Measurements from ENCODE around the gene BET1.

The BET1 gene

DNA sequence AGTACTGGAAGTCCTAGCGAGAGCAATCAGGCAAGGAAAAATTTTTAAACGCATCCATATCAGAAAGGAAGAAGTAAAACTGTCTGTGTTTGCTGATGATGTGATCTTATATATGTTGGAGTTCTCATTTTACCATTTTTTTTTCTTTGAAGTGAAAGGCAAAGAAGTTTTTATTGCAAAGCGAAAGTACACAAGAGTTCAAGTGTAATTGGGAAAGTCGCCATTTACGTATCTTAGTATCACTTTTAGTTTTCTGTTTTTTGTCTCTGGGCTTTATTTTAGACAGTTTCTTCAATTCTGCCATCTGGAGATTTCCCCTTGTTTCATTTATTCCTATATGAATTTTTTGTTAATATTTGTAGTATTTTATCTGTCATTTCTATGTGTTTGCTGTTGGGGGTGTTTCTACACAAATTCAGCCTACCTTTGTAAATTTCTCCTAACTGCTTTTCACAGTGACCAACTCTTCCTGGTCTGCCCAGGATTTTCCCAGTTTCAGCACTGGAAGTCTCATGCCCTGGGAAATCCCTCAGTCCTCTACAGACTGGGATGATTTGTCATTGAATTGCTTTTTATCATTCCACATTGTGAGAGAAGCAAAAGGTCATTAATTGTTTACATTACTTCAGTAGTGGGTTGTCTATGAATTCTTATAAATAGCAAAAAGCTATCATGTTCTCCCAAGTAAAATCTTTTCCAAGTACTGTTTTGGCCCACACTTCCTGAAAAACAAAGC is 23.2 kb downstream of the BET1 start:
- Histone ChIP-seq H3K36me3 (ENCODE audit: control insufficient read depth, insufficient read depth, low read length) (no peaks in the 10 kb centered on the region), H3K27me3 (replicated peaks; ENCODE audit: control insufficient read depth, insufficient read depth, low read length) (no peaks in the 10 kb centered on the region), H3K4me3 (replicated peaks; ENCODE audit: low read depth, low read length) (peak overlapping the region; percentile 29)
- DNase-seq (ENCODE audit: extremely low read depth, insufficient read length), result no peak
- TF ChIP-seq, protein P1, sequence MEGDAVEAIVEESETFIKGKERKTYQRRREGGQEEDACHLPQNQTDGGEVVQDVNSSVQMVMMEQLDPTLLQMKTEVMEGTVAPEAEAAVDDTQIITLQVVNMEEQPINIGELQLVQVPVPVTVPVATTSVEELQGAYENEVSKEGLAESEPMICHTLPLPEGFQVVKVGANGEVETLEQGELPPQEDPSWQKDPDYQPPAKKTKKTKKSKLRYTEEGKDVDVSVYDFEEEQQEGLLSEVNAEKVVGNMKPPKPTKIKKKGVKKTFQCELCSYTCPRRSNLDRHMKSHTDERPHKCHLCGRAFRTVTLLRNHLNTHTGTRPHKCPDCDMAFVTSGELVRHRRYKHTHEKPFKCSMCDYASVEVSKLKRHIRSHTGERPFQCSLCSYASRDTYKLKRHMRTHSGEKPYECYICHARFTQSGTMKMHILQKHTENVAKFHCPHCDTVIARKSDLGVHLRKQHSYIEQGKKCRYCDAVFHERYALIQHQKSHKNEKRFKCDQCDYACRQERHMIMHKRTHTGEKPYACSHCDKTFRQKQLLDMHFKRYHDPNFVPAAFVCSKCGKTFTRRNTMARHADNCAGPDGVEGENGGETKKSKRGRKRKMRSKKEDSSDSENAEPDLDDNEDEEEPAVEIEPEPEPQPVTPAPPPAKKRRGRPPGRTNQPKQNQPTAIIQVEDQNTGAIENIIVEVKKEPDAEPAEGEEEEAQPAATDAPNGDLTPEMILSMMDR (IDR thresholded peaks at IDR 0.05; ENCODE audit: insufficient read depth, low read length, poor library complexity, severe bottlenecking), result no peak

- Histone ChIP-seq H3K27me3 (replicated peaks; ENCODE audit: control insufficient read depth, insufficient read depth, low read length) (no peaks in the 10 kb centered on the region), H3K36me3 (ENCODE audit: control insufficient read depth, insufficient read depth, low read length) (no peaks in the 10 kb centered on the region), H3K4me3 (replicated peaks; ENCODE audit: low read depth, low read length) (no peak overlapping the region)
- no peak for DNase-seq (ENCODE audit: extremely low read depth, insufficient read length)
- TF ChIP-seq, protein P1 (IDR thresholded peaks at IDR 0.05; ENCODE audit: insufficient read depth, low read length, poor library complexity, severe bottlenecking), result no peak
These were observed 26.8 kb downstream of the BET1 start for GRCh38 chr7:93977211-93977950.

DNA sequence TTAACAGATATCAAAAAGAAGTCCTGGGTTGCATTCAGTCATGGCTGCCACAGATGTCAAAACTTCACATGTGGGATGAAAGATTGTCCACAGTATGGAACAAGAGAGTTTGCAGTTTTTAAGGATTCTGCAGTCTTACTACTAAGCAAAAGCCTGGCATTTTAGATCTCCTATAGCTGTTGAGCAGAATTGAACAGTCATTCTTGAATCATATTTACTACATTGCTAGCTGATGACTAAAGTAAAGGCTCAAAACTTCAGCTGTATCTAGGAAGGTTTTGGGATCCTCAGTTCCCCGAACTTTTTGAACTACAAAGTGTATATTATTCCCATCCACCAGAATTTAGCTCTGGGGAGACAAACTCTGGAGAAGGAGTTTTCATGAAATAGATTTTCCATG is 31.0 kb downstream of the BET1 start:
- no peaks in the 10 kb centered on the region for H3K27me3 ChIP-seq (replicated peaks; ENCODE audit: control insufficient read depth, insufficient read depth, low read length)
- no peak for DNase-seq (ENCODE audit: extremely low read depth, insufficient read length)
- TF ChIP-seq, protein P1 (IDR thresholded peaks at IDR 0.05; ENCODE audit: insufficient read depth, low read length, poor library complexity, severe bottlenecking), result no peak
- no peak overlapping the region for H3K4me3 ChIP-seq (replicated peaks; ENCODE audit: low read depth, low read length)
- H3K36me3 ChIP-seq (ENCODE audit: control insufficient read depth, insufficient read depth, low read length), result no peaks in the 10 kb centered on the region

DNA sequence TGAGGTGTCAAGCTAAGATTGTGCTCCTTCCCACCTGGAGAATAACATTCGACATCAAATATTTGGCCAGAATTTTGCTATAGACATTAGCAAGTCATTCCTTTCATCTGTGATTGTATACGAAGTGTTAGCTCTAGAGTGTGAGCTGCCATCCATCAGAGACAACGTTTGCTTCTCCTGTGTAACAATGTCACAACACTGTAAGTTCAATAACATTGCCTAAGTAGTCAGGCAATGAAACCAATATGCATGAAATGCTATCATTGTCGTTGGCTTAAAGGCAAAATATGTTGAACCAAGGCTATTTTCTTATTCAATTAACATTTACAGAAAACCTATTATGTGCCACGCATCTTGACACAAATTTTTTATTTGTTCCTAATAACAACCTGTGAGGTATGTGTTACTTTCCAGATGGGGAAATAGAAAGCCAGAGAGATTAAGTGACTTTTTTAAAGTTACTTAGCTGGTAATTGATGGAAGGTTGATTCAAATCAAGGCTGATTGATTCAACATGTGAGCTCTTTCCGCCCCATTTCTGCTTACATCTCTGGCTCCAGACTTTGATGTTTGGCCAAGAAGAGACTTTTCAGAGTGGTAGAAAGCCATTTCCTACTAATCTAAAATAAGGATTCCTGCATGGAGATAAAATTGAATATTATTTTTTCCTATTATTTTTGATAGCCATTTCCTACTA is 32.0 kb downstream of the BET1 start:
- Histone ChIP-seq H3K4me3 (replicated peaks; ENCODE audit: low read depth, low read length) (no peak overlapping the region), H3K36me3 (ENCODE audit: control insufficient read depth, insufficient read depth, low read length) (no peaks in the 10 kb centered on the region), H3K27me3 (replicated peaks; ENCODE audit: control insufficient read depth, insufficient read depth, low read length) (no peaks in the 10 kb centered on the region)
- TF ChIP-seq, protein P1 (IDR thresholded peaks at IDR 0.05; ENCODE audit: insufficient read depth, low read length, poor library complexity, severe bottlenecking), result no peak
- DNase-seq (ENCODE audit: extremely low read depth, insufficient read length), result no peak

GRCh38 chr7:93968911-93969620 is 35.1 kb downstream of the BET1 start:
- H3K4me3 ChIP-seq (replicated peaks; ENCODE audit: low read depth, low read length), result no peak overlapping the region
- DNase-seq (ENCODE audit: extremely low read depth, insufficient read length), result no peak
- no peaks in the 10 kb centered on the region for H3K36me3 ChIP-seq (ENCODE audit: control insufficient read depth, insufficient read depth, low read length)
- TF ChIP-seq, protein P1 (IDR thresholded peaks at IDR 0.05; ENCODE audit: insufficient read depth, low read length, poor library complexity, severe bottlenecking), result no peak
- no peaks in the 10 kb centered on the region for H3K27me3 ChIP-seq (replicated peaks; ENCODE audit: control insufficient read depth, insufficient read depth, low read length)

Data from GM06990 (cell line).